HG02588 (cell line): Measurements from ENCODE around the gene RAB36.
"Not testable (repeated sequence)": the region's sequence is repeated elsewhere in the genome, so short reads cannot be mapped to it uniquely, and the experiment has no call there.

Source experiments
- ATAC-seq: cut with Tn5 transposase; IDR thresholded peaks from one replicate; pipeline ENCODE4 v1.9.1; 2021; ENCODE audit warnings: mild to moderate bottlenecking, moderate library complexity; ENCODE audit not compliant: unreplicated experiment

The RAB36 gene

GRCh38 chr22:23136991-23137390, 8.3 kb upstream of the RAB36 start:
- ATAC-seq, result not testable (repeated sequence)

- no peak for ATAC-seq
Observed at GRCh38 chr22:23137468-23137867, 7.8 kb upstream of the RAB36 start.

GRCh38 chr22:23137905-23138561, 7.2 kb upstream of the RAB36 start:
- ATAC-seq, result no peak

- ATAC-seq, result no peak
Observed at GRCh38 chr22:23138584-23139435, 6.5 kb upstream of the RAB36 start.

GRCh38 chr22:23140385-23140784, 4.9 kb upstream of the RAB36 start:
- no peak for ATAC-seq

GRCh38 chr22:23142546-23143105, 2.7 kb upstream of the RAB36 start:
- ATAC-seq, result no peak

GRCh38 chr22:23143119-23143518, 2.2 kb upstream of the RAB36 start:
- no peak for ATAC-seq

- ATAC-seq, result no peak
Observed at GRCh38 chr22:23144432-23144831, 845 bp upstream of the RAB36 start.

- ATAC-seq, result no peak
Observed at GRCh38 chr22:23145878-23146470, 697 bp downstream of the RAB36 start.

- no peak for ATAC-seq
Observed at GRCh38 chr22:23146478-23147205, 1.4 kb downstream of the RAB36 start.

GRCh38 chr22:23147617-23148387, 2.5 kb downstream of the RAB36 start:
- no peak for ATAC-seq

GRCh38 chr22:23149743-23150238, 4.5 kb downstream of the RAB36 start:
- ATAC-seq, result no peak

GRCh38 chr22:23150762-23151161, 5.5 kb downstream of the RAB36 start:
- ATAC-seq, result no peak

GRCh38 chr22:23151827-23152226, 6.5 kb downstream of the RAB36 start:
- no peak for ATAC-seq

- no peak for ATAC-seq
Observed at GRCh38 chr22:23152238-23153114, 7.2 kb downstream of the RAB36 start.

- no peak for ATAC-seq
Observed at GRCh38 chr22:23153994-23154393, 8.7 kb downstream of the RAB36 start.

- no peak for ATAC-seq
Observed at GRCh38 chr22:23154461-23154860, 9.2 kb downstream of the RAB36 start.

GRCh38 chr22:23155143-23155542, 9.9 kb downstream of the RAB36 start:
- no peak for ATAC-seq

GRCh38 chr22:23155831-23156230, 10.6 kb downstream of the RAB36 start:
- ATAC-seq, result no peak
